Stimulated activated CD8-positive, alpha-beta memory T cell treated with anti-CD3 and anti-CD28 coated beads, Interleukin-4, amount 100 ng/mL, for 48 hours (primary cell): ENCODE measurements around the gene SYT1.

Experiments
- DNase-seq: peaks from one replicate; pipeline ENCODE4 v3.0.0-alpha.2; 2020

The SYT1 gene

GRCh38 chr12:78898416-78898815 is 33.8 kb downstream of the SYT1 start:
- DNase-seq = no peak

DNA sequence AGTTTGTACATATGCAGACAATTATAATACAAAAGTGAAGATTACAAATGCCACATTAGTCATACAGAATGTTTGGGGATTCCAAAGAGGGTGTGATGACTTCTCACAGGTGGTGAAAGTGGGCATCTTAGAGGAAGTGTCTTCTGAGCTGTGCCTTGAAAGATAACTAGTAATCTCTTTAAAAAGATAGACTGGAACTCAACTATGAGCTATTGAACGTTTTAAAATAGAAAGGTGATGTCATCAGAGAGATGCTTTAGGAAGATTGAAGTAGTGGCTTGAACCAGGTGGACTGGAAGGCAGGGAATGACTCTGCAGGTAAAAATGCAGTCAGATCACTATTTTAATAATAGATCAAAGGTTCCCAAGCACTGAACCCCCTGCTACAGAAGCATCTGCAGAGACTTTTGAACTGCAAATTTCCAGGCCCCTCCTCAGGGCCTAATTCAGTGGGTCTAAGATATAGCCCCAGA is 50.3 kb downstream of the SYT1 start:
- no peak for DNase-seq

DNA sequence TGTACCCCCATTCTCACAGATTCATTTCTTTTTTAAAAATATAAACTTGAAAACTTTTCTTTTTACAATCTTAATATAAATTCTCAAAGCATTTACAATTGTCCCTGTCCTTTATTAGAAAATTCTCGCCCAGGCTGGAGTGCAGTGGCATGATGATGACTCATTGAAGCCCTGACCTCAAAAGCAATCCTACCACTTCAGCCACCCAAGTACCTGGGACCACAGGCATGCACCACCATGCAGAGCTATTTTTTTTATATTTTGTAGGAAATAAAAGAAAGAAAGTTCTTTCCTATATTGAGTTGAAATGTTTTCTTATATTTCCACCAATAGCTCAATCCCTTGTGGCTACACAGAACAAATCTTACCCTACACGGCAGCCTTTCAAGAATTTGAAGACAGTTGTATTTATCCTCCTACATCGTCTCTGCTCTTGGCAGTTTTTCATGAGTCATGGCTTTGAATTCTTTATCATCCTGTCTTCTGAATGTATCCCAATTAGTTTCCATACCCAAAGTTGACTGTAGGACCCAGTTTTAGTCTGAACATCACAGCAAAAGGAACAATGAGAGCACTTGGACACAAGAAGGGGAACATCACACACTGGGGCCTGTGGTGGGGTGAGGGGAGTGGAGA is 52.4 kb downstream of the SYT1 start:
- DNase-seq = no peak

DNA sequence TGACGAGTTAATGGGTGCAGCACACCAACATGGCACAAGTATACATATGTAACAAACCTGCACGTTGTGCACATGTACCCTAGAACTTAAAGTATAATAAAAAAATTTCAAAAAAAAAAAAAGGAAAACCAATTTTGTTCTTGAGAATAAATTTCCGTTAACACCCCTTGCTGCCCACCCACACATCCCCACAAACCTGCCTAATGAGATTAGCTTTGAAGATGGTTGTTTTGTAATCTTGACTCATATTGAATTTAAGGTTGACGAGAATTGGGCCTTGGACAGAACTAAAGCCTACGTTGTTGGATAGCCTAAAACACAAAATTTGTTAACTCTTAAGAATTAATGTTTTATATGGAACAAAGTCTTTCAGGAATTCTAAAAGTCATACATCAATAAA is 52.9 kb downstream of the SYT1 start:
- no peak for DNase-seq

DNA sequence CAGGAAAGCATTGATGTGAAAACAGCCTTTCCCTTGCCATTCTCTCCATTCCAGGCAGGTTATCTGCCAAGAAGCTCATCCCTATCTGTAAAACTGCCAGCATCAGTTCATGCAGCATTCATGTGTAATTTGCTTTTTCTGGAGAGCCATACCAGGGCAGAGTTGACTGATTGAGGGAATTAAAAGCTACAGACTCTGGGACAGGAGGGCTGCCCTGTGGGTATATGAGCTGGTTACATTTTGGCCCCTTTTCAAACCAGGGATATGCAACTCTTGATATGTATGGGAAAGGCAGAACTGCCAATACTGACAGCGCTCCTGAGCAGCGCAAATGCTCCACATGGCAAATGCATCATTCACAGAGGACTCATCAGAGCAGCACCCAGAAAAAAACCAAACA is 53.7 kb downstream of the SYT1 start:
- DNase-seq = no peak

GRCh38 chr12:78928200-78929074 is 63.9 kb downstream of the SYT1 start:
- DNase-seq = no peak

DNA sequence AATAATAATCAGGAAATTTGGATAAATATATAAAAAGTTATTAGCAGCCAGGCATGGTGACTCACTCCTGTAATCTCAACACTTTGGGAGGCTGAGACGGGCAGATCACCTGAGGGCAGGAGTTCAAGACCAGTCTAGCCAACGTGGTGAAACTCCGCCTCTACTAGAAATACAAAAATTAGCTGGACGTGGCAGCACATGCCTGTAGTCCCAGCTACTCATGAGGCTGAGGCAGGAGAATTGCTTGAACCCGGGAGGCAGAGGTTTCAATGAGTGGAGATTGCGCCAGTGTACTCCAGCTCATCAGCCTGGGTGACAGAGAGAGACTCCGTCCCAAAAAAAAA is 64.5 kb downstream of the SYT1 start:
- DNase-seq = no peak

DNA sequence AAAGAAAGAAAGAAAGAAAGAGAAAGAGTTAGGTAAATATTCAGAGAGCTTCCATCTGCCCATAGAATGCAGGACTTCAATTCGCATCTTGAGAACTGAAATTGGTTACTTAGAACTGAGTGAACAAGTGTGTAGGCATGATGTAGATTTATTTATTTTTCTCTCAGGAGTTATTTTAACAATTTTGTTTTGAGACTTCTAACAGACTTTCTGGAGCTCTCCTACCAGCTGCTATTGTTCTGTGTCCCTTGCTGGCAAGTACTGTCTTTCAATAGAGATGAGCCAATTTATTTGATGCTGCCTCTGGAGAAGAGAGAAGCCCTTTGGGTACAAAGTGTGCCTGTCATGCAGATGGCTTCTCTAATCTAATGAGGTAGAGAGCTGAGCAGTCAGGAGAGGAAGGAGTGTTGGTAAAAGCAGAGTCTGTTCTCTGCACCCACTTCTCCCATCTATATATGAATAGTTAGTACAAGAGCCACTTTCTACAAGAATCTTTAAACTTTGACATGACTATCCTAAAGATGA is 67.0 kb downstream of the SYT1 start:
- no peak for DNase-seq

- DNase-seq = no peak
Observed at GRCh38 chr12:78933014-78933413, 68.4 kb downstream of the SYT1 start.

- no peak for DNase-seq
Observed at GRCh38 chr12:78938341-78939084, 73.9 kb downstream of the SYT1 start.

DNA sequence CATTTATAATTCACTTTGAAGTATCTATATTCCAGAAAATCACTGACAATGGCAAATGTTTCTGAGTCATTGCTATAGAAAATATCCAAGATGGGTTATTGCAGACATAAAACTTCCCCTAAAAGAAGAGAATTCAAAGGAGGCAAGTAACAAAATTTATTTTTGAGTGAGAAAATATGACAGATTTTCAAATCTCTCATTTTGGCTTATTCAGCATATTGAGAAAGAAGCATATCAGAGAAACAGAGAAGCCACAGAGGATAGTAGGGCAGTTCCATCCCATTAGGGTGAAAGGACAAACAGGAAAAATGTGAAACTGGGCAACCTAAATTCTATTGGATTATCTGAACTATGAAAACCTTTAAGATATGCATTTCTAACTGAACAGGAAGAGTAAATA is 85.0 kb downstream of the SYT1 start:
- no peak for DNase-seq

GRCh38 chr12:78951803-78952551 is 87.4 kb downstream of the SYT1 start:
- DNase-seq = no peak

- no peak for DNase-seq
Observed at GRCh38 chr12:78952552-78952929, 88.0 kb downstream of the SYT1 start.

GRCh38 chr12:78958941-78959340 is 94.4 kb downstream of the SYT1 start:
- no peak for DNase-seq

- DNase-seq = no peak
Observed at GRCh38 chr12:78959556-78959955, 95.0 kb downstream of the SYT1 start.

DNA sequence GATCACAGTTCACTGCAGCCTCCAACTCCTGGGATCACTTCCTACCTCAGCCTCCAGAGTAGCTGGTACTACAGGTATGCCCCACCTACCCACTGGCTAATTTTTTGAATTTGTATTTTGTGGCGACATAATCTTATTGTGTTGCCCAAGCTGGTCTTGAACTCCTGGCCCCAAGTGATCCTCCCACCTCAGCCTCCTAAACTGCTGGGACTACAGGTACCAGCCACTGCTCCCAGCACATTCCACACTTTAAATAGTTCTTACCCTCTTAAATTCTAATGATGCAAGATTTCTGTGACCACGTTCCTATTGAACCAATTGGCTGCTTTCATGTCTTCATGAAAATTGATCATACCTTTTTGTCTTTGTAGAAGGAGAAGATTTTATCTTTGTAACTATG is 96.6 kb downstream of the SYT1 start:
- DNase-seq = no peak

DNA sequence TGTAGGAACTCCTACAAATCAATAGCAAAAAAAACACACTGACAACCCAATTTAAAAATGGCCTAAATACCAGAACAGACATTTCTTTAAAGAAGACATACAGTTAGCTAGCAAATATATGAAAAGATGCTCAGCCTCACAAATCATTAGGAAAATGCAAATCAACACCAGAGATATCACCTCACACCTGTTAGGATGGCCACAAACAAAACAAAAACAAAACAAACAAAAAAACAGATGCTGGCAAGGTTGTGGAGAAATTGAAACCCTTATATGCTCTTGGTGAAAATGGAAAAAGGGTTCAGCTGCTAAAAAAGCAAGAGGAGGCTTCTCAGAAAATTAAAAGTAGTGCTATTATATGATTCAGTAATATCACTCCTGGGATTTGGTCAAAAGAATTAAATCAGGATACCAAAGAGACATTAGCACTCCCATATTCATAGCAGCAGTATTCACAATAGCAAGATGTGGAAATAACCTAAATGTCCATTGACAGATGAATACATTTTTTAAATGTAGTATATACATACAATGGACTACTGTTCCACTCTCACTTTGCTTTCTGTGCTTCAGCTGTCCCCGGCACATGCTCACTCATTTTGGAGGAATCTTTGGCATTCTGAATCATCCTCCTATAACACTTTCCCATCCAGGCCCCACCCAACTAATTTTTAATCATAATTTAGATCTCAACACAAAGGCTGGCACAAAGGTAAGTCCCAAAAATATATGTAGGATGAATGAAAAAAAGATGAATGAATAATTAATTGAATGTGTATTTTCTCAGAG is 99.1 kb downstream of the SYT1 start:
- no peak for DNase-seq

- no peak for DNase-seq
Observed at GRCh38 chr12:78964521-78964920, 99.9 kb downstream of the SYT1 start.

- no peak for DNase-seq
Observed at GRCh38 chr12:78966062-78966461, 101.5 kb downstream of the SYT1 start.

DNA sequence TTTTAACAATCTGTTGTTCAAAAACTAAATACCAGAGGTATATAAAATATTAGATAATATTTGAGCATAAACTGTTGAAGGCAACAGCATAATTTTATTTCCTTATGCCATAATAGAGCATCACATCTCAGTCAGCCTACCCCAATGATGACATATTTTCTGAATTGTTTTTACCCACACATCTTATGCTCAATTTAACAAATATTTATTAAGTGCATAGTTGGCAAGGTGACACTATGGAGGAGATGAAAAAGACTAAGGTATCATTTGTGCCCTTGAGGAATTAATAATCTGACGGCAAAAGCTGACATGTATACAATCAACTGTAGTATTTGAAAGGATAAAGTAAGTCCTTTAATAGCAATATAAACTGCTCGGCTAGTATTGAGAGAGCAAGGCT is 102.4 kb downstream of the SYT1 start:
- DNase-seq = no peak

DNA sequence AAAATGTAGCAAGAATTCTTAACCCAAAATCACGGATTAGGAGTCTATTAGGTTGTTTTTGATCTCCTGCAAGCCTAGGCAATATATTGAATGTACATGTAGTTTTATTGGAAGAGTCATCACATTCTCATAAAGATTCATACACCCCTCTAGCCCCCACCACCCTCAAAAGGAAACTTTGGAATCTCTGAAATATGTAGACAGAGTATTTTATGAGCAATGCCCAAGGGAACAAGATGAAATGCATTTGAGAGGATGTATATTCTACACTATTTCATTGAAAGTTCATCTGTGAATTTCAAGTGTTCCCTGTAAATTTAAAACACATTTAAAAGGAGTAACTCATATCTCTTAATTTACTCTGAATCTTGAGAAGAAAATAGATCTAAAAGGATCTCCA is 103.7 kb downstream of the SYT1 start:
- no peak for DNase-seq

DNA sequence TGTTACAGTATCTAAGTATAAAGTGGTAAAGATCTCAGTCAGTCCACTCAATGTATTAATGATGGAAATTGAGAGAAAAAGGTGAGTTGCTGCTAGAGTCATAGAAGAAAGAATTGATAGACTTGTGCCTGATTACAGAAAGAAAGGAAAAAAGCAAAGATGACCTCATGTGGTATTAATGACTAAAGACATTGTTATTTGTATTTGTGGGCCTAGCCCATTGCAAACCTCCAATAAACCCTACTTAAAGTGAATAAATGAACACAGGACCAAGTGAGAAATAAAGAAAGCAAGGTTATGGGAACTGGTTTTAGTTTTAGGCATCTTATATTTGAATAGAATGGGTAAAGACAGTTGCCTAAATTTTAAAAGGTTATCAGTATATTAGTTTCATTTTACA is 105.5 kb downstream of the SYT1 start:
- no peak for DNase-seq
